Right lobe of liver (tissue), 4 donors: ENCODE results near the gene NSG1.
"Not testable (repeated sequence)": the region's sequence is repeated elsewhere in the genome, so short reads cannot be mapped to it uniquely, and the experiment has no call there.

Source experiments
- POLR2A ChIP-seq: fragments of 450-650 bp; IDR thresholded peaks from one replicate; pipeline ENCODE4 v1.6.1; 2017; ENCODE audit warnings: antibody characterized with exemption, mild to moderate bottlenecking
- TF ChIP-seq, protein P1 (sequence below), 4 donors: fragments of 200-600 bp in 3 of 4; fragments of 450-650 bp in 1 of 4; IDR thresholded peaks; one replicate each; pipeline versions ENCODE4 v1.5.1 to v1.8.0; 2016 to 2022; ENCODE audit warnings: antibody characterized with exemption in 4 of 4, mild to moderate bottlenecking in 2 of 4
- donor health status: DM: no; HTN: no; CAD: no.
- donor health status: DM: no; HTN: no; CAD: no.
- donor health status: DM: no; HTN: yes; CAD: no.

DNA sequence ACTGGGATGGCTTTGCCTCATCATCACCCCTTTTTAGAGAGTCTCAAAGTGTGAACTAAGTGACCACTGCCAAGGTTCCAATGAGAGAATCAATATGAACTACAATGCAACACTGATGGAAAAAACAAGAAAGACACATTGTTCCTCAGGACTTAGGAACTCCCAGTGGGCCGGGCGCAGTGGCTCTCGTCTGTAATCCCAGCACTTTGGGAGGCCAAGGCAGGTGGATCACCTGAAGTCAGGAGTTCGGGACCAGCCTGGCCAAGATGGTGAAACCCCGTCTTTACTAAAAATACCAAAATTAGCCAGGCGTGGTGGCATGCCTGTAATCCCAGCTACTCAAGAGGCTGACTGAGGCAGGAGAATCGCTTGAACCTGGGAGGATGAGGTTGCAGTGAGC lies 35.2 kb downstream of the NSG1 start:
- not testable (repeated sequence) for TF ChIP-seq POLR2A
- TF ChIP-seq, protein P1, sequence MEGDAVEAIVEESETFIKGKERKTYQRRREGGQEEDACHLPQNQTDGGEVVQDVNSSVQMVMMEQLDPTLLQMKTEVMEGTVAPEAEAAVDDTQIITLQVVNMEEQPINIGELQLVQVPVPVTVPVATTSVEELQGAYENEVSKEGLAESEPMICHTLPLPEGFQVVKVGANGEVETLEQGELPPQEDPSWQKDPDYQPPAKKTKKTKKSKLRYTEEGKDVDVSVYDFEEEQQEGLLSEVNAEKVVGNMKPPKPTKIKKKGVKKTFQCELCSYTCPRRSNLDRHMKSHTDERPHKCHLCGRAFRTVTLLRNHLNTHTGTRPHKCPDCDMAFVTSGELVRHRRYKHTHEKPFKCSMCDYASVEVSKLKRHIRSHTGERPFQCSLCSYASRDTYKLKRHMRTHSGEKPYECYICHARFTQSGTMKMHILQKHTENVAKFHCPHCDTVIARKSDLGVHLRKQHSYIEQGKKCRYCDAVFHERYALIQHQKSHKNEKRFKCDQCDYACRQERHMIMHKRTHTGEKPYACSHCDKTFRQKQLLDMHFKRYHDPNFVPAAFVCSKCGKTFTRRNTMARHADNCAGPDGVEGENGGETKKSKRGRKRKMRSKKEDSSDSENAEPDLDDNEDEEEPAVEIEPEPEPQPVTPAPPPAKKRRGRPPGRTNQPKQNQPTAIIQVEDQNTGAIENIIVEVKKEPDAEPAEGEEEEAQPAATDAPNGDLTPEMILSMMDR (IDR thresholded peaks at IDR 0.05): not testable (repeated sequence)
